GM21825 (cell line): ENCODE results near the gene CHD8.
"Not testable (repeated sequence)": the region's sequence is repeated elsewhere in the genome, so short reads cannot be mapped to it uniquely, and the experiment has no call there.

Experiments
- ATAC-seq: cut with Tn5 transposase; IDR thresholded peaks from one replicate; pipeline ENCODE4 v1.9.1; 2021; ENCODE audit warnings: mild to moderate bottlenecking, moderate library complexity; ENCODE audit not compliant: unreplicated experiment

The CHD8 gene

DNA sequence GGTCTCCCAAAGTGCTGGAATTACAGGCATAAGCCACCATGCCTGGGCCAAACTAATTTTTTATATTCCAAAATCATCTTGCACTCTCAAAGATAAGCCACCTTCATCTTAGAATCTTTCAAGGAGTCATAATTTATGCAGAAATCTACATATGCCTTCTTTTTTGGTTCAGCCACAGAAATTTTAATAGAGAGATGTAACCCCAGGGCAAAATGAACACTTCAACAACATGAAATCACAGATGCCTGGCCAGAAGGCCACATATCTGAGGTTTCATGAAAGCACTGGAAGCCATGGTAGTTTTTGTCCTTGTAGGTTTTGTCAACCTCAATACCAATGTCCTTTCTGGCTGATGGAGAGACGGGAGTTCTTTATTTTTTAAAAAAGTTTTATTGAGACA is 81.9 kb downstream of the CHD8 start:
- no peak for ATAC-seq

DNA sequence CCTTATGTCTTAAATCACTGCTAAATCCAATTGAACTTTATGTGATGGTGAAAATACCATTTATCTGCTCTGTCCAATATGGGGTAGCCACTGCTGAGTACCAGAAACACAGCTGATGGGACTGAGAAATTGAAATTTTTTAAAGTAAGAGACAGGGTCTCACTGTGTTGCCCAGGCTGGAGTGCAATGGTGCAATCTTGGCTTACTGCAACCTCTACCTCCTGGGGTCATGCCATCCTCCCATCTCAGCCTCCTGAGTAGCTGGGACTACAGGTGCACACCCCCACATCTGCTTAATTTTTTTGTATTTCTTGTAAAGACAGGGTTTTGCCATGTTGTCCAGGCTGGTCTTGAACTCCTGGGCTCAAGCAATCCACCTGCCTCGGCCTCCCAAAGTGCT is 83.1 kb downstream of the CHD8 start:
- not testable (repeated sequence) for ATAC-seq

DNA sequence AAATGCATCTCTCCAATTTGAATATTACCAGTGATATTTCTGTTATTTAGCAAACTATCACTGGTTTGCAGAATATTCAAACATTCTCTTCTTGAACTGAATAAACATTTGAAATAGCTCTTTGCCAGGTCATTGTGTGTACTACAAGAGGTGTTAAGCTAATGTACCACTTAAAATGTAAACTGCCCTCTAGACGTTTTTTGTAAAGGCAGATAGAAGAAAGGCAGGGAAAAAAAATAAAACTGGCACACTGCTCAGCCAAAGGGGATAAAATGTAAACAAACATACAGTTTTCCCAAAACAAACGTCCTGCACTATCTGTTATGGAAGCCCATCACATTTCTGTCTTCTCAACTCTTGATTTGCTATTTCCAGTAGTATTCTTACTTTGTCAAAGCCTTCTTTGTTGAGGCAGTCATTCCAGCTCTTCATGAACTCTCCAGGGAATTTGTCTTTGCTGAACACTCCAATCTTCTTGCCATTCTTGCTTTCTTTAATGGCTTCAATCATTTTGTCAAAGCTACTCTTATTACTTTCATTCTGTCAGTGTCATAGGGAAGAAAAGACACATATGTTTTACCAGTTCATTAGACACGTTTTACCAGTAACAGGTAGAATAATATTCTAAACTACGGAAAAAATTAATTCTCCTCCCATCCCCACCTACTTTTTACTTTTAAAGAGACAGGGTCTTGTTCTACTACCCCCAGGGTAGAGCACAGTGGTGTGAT is 85.8 kb downstream of the CHD8 start:
- no peak for ATAC-seq

DNA sequence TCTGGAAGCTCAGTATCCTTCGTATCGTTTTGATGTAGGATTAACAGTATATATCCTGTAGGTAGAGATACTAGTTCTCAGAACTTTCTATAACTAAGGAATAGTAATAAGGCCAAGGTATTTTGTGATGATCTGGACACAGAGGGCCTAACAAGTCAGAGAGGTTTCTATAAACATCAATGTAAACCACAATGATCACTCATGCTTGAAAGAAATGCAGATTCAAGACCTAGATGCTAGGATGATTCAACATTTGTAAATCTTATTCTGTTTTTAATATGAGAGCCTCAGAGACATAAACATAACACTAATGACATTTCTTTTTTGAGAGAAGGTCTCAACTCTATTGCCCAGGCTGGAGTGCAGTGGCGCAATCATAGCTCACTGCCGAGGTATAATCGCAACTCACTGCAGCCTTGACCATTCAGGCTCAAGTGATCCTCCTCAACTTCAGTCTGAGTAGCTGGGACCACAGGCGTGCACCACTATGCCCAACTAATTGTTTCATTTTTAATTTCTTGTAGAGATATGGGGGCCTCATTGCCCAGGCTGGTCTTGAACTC is 88.3 kb downstream of the CHD8 start:
- no peak for ATAC-seq

DNA sequence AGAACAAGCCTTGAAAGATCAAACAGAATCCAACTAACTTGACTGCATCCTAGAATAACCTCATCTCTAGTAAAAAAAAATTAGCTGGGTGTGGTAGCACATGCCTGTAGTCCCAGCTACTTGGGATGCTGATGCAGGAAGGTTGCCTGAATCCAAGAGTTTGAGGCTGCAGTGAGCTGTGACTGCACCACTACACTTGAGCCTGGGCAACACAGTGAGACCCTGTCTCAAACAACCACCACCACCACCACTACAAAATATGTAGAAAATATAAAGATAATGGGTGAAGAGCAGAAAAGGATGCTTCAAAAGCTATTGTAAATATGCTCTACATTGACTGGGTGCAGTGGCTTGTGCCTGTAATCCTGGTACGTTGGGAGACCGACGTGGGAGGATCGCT is 99.4 kb downstream of the CHD8 start:
- no peak for ATAC-seq

DNA sequence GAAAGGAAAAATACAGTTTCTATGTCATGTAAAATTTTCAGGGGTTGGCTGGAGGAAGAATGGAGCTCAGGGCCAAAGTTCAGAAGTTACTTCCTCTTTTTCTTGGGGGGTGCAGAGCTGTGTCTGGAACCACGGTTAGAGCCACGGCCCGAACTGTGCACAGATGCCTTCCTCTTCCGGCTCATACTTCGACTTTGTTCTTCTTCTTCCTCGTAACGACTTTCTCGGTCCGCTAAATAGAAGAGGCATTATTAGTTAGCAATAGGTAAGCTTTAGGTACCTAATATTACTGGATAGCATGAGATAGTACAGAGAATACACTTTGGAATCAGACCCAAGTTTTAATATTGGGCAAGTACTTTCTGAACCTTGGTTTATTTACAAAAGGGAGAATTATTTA is 103.3 kb downstream of the CHD8 start:
- ATAC-seq = no peak

DNA sequence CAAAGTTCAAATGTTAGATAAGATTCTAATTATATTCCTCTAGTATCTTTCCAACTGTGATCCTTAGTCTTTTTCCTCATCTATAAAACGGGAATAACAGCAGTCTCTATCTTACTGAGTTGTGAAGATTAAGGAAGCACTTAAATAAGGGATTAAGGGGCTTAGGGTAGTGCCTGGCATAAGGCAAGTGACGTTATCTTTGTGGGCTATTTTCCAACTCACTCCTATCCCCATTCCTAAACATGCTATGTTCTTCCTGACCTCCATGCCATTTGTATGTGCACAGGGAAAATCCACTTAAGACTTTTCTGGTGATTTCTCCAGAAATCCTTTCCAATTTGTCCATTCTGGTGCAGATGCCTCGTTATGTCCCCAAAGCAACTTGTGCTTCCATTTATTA is 105.4 kb downstream of the CHD8 start:
- no peak for ATAC-seq

DNA sequence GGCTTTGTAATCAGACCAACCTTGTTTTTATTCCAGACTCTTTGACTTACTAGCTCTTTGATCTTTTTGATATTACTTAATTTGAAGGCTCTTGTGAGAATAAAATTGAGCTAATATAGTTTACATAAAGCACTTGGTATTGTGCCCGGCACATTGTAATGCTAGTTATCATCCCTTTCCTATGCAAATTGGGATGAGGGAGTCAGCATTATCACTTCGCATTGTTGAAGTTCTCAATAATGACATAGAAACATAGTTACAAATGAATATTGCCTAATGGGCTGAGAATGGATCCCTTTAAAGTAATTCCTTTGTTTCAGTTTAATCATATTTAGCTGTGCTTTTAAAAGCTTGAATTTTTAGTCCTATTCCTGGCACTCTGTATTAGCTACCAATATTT is 108.7 kb downstream of the CHD8 start:
- ATAC-seq = no peak

DNA sequence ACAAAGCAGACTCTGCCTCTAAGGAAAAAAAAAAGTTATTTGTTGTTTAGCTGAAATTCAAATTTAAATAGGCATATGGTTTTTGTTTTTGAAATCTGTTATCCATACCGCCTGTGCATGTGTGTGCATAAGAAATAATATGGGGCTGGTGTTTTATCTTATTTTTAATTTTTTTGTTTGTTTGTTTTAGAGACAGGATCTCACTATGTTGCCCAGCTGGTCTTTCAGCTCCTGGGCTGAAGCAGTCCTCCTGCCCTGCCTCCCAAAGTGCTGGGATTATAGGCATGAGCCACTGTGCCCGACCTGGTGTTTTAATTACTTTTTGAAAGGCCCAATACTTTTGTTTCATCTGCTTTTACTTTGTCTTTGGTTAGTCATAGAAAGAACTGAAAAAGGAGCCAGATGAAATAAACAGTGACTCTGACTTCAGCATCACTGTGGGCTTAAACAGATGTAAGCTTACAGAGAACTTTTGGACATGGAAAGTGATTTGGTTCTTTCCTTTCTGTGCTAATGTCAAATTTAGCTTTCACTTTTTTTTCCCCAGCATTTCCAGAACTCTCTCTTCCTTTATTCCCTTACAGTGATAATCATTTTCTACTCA is 109.3 kb downstream of the CHD8 start:
- no peak for ATAC-seq

DNA sequence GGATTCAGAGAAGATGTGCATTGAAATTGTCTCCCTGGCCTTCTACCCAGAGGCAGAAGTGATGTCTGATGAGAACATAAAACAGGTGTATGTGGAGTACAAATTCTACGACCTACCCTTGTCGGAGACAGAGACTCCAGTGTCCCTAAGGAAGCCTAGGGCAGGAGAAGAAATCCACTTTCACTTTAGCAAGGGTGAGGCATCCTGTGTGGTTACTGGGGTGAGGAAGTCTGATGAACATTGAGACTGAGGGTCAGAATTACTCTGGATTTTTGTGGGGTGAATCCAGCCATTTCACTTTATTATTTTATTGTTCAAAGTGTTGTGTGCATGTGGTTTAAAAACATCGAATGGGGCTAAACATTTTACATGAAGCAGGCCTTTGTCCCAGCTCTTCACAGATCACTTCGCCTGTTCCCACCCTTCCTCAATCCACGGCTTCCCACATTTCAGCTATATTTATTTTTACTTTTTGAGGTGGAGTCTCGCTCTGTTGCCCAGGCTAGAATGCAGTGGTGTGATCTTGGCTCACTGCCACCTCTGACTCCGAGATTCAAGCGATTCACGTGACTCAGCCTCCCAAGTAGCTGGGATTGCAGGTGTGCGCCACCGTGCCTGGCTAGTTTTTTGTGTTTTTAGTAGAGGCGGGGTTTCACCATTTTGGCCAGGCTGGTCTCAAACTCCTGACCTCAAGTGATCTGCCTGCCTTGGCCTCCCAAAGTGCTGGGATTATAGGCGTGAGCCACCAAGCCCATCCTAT is 112.7 kb downstream of the CHD8 start:
- ATAC-seq = no peak
